NAMALWA (cell line): Measurements from ENCODE around the gene NFU1.
"Not testable (repeated sequence)": the region's sequence is repeated elsewhere in the genome, so short reads cannot be mapped to it uniquely, and the experiment has no call there.

Experiments
- DNase-seq: peaks from one replicate; pipeline ENCODE4 v3.0.0-alpha.2; 2015; ENCODE audit warnings: low spot score

The NFU1 gene

DNA sequence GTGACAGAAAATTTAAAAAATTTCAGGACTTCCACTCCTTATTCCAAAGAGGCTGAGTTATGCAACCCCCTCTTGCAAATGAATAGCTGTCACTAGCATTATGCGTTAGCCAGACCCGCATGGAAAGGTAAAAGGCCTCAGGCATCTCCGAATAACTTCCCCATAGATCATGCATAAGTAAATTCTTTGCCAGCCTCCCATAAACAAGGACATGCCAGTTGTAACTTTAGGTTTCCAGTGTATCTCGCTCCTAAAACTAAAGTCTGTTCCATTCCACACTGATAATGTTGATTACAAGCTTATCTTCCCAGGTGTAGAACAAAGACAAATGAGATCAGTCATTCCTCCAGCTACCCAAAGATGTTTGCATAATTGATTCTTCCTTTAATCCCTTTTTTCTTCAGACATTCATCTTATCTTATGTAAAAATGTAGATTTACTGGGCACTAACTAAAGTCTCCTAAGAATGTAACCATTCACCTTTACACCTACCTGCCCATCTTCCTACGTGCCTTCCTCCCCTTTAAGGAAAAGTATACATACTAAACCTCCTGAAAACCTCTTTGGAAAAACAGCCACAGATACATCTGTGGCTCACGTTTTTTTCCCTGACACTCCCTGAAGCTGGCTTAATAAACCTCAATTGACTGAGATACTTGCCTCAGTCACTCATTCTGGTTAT, 13.6 kb upstream of the NFU1 start:
- no peak for DNase-seq

DNA sequence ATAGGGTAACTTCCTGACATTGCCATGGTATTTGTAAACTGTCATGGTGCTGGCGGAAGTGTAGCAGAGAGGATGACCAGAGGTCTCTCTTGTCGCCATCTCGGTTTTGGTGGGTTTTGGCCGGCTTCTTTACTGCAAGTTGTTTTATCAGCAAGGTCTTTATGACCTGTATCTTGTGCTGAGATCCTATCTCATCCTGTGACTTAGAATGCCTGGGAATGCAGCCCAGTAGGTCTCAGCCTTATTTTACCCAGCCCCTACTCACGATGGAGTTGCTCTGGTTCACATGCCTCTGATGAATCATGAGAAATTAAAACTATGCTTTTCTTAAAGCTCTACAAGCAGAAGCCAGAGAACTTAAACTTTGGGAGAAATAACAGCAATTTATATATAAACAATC, 12.7 kb upstream of the NFU1 start:
- DNase-seq, result no peak

DNA sequence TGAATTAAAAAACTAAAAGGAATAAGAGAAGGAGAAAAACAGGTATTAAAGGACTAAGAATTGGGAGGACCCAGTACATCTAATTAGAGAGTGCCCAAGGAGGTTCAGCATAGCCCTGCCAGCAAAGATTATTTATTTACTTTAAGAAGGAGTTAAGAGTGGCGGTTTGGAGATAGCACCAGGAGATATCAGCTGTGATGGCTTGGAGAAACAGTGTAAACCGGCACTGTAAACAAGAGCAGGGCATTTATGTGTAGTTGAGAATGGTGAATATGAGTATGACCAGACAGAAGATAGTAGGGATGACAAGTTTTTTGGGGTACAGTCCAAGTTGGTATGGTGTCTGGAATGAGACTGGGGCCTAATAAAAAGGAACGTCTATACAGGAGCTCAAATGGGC, 6.4 kb upstream of the NFU1 start:
- not testable (repeated sequence) for DNase-seq

DNA sequence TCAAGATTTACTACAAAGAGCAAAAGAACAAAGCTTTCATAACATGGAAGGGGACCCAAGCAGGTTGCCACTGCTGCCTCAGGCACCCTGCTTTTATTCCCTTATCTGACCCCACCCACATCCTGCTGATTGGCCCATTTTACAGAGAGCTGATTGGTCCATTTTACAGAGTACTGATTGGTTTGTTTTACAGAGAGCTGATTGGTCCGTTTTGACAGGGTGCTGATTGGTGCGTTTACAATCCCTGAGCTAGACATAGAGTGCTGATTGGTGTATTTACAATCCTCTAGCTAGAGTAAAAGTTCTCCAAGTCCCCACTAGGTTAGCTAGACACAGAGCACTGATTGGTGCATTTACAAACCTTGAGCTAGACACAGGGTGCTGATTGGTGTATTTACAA, 2.3 kb upstream of the NFU1 start:
- DNase-seq, result peak; percentile 25

DNA sequence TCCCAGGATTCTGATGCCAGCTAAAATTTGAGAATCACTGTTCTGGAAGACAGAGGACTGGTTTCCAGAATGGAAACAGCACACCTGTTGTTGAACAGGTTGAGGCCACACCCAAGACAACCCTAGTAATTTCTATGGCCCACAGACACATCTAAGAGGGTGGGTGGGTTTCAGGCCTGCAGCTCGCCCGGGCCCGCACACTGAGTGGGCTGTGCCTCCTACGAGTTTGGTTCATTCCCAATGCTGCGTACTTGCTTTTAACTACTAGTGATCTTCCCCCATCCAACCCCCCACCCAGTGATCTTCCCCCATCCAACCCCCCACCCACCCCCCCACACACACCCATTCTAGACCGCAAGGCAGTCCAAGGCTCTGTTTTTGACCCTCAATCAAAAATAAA, 1.3 kb upstream of the NFU1 start:
- no peak for DNase-seq

DNA sequence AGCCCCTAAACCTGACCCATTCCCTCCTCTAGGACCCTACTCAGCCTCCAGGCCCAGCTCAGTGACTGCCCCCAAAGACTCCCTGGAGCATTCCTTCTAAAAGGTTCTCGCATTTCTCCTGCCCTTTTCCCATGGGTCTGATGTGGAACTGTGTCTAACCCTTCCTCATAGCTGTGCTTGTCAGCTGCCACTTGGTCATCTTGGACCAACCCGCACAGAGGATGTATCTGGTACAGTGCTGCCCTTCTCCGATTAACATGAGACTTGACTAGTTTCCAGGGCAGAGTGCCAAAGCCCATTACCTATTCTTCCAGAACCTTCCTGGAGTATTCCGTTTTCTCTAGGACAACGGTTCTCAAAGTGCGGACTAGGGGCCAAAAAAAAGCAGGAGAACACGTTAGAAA, 518 bp upstream of the NFU1 start:
- no peak for DNase-seq

DNA sequence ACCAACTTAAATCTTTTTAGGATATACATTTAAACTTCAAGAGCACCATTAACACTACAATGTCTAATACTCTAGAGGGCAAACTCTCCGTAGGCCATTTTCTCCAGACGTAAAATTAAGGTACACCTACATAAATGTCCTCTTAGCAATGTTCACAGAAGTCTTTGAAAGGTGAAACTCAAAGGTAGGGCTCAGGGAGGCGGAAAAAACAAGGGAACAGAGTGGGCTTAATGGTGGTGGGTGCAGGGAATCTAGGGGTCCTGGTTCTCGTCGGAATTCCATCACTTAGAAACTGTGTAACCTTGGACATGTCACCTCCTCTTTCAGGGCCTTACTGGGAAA, 668 bp downstream of the NFU1 start:
- no peak for DNase-seq

DNA sequence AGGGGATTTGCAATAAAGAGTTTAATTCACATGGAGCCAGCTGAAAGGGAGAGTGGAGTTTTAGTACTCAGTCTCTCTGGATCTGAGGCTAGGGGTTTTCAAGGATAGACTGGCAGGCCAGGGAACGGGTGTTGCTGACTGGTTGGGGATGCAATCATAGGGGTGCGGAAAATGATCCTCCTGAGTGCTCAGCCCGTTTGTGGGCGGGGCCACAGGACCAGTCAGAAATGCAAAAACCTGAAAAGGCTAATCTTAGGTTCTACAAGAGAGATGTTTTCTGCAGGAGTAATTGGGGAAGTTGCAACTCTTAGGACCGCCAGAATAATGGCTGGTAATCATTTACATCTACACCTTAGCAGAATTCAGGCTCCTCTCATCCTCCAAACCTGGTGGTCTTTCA, 2.5 kb downstream of the NFU1 start:
- DNase-seq, result no peak

DNA sequence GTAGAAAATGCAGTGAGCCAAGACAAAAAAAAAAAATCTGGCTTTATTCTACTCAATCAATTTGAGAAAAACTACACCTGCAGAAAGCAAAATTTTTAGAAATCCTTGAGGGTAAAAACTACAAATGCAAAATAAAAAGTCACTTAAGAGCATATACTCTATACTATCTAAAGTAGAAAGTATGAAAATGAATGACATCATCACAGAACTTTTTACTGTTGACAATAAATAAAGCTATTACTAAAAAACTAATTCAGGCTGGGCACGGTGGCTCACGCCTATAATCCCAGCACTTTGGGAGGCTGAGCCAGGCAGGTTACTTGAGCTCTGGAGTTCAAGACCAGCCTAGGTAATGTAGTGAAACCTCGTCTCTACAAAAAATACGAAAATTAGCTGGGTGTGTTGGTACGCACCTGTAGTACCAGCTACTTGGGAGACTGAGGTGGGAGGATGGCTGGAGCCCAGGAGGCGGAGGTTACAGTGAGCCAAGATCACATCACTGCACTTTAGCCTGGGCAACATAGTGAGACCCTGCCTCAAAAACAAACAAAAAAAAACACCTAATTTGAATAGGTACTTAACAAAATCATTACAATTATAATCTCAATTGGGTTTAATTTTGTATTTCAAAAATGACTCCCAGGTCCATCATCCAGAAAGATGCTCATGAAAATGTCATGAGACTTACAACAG, 7.6 kb downstream of the NFU1 start:
- no peak for DNase-seq

DNA sequence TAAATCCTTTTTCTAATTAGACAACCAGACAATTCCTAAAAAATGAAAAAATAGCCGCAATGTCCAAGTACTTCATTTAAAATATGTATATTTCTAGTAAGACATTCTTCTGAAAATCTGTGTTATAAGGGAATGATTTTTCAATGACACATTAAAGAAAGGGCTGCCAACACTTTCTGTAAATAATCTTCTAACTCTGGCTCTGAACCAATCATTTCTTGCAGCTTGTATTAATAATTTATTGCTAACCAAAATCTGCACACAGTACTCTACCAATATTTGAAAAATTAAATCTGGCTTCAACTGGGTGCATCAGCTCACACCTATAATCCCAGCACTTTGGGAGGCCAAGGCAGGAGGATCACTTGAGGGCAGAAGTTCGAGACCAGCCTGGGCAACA, 8.3 kb downstream of the NFU1 start:
- DNase-seq, result no peak

DNA sequence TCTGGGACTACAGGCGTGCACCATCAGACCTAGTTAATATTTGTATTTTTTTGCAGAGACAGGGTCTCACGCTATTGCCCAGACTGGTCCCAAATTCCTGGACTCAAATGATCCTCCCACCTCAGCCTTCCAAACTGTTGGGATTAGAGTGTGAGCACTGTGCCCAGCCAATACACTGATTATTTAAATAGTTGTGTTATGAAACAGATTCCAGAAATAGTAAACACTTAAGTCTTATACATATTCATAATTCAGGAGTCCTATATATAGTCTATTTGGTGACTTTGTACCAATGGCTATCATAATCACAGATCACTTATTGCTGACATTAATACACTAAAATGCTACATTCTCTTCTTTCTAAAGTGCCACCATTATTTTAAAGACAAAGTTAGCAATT, 12.8 kb downstream of the NFU1 start:
- DNase-seq, result no peak

DNA sequence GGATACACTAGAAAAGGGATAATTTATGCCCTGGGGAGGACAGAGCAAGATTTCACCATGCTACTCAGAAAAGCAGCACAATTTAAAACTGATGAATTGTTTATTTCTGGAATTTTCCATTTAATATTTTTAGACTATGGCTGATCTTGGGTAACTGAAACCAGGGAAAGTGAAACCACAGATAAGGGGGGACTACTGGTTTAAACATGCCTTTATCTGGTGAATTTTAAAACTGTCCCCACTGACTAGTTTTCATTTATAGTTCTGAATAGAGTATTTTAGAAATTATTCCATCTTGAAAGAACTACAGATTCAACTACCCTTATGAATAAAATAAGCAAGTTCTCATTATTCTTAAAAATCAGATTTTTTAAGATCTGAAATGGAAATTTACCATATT, 15.0 kb downstream of the NFU1 start:
- DNase-seq, result no peak

DNA sequence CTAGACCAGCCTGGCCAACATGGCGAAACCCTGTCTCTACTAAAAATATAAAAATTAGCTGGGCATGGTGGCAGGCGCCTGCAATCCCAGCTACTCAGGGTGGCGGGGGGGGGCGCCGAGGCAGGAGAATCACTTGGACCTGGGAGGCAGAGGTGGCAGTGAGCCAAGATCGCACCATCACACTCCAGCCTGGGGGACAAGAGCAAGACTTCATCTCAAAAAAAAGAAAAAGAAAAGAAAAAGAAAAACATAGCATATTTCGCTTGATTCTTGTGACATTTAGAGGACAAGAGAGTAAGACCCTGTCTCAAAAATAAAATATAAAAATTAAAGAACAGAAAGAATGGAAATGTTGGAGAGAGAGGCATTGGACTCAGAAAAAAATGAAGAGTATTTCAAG, 18.1 kb downstream of the NFU1 start:
- DNase-seq, result not testable (repeated sequence)

DNA sequence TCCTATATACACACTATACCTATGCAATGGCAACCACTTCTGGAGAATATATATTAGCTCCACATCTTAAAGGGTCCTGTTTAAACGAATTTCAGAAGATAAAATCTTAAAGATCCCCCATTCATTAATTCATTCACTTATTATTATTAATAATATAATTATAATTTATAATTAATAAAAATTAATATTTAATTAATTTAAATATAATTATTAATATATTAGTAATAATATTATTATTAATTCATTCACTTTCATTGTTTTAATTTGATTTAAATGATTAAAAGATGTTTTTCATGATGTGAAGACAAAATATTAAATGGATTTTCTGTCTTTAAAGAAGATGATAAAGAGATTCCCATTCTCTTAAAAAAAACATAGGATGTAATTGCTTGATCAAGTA, 21.1 kb downstream of the NFU1 start:
- DNase-seq, result no peak

DNA sequence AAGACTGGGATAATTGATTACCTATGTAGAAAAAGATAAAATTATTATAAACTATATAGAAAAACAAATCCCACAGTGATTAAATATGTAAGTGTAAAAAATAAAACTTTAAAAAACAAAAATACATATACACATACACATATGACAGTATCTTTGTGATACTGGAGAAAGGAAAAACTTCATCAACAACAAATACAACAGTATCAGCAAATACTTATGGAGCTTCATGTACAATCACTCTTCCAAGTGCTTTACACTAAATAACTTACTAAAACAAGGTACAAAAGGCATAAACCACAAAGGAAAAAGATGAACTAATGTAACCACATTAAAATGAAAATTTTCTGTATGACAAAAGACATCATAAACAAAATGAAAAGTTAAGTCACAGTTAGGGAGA, 26.1 kb downstream of the NFU1 start:
- no peak for DNase-seq

DNA sequence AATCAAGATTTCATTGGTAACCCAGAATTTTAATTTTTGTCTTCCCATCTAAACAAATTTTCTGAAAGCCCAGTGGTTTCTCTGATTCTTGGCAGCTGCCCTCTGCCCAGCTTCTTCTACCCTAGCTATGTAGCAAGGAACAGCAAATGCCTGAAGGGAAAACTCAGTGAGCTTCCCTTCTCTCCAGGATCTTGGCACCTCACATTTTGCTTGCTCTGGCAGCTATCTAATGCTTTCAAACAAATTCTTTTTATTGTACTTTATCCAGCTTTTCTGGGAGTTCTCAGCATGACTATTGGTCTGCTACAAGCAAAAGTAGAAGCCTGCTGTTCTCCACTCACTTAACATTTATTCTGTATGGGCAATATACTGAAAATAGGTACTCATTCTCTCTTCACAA, 31.9 kb downstream of the NFU1 start:
- no peak for DNase-seq

DNA sequence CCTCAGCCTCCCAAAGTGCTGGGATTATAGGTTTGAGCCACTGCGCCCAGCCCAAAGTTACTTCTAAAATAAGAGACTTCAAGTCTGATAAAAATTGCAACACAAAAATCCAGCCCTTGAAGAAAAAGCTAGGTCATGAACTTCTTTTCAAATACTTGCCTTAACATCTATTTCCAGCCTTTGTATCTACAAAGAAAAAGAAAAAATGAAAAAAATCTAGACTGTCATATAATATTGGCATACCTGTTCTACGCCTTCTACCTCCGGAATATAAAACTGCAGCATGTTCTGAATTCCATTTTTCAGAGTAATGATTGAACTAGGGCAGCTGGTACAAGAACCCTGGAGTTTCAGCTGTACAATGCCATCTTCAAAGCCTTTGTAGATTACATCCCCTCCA, 37.1 kb downstream of the NFU1 start:
- no peak for DNase-seq

DNA sequence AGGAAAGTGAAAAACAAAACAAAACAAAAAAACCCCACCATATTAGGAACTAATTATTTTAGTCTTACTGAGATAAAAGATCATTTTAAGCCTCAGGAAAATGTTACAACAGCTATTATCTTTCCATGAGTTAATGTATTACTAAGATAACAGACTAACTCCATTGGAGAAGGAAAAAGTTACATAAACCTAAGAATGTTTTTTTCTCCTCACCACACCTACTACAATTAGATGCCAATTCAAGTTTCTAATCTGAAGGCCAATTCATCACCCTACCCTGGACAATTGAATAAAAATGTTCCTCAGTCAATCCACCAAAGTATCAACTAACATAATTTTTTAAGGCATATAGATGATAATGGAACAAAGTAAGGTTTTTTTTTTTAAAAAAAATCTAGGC, 40.0 kb downstream of the NFU1 start:
- no peak for DNase-seq

DNA sequence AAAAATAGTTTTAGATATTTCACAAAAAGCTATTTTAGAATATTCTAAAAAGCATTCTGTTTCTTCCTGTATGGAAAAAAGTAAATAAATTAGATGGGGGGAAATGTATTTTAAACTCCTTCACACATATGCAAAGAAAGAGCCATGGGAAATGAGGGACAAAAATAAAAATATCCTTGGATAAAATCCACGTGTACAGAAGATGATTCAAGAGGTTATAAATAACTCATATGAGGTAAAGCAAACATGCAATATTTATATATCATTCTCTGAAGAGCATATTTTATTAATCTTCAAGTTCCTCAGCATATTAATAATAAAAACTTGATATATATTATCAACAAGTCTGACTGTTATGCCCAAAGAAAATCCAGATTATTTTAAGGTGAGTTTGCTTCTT, 41.4 kb downstream of the NFU1 start:
- DNase-seq, result no peak

DNA sequence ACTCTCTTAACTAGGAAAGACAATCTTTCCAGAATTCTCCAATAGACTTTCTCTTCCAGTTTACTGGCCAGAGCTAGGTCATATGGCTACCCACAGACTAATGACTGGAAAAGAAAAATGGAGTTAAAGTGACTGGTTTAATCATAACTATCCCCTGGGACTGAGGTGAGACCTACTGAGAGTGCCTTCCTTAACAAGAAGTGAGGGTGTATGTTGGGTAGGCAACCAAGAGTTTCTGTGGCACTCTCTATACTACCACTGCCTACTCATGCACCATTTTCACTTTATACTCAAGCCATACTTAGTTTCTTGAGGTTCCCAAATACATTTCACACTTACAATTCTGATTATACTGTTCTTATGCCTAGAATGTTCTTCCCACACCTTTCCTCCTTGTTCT, 43.3 kb downstream of the NFU1 start:
- DNase-seq, result no peak

DNA sequence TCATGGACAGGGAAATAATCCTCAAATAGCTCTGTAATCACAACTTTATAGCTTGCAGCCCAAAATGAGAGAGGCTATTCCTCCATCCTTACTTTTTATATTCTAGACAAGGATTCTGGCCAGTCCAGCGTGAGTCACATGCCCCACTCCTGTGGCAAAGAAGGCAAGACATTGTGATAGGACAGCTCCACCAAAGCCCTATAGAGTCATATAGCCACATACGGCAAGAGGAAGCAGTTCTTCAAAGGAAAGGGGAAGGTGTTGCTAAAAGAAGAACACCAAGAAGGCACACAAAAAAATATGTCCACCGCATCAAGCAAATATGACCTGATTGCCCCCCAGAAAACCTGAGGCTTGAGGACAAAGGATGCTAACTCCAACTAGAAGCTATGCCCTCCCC, 46.8 kb downstream of the NFU1 start:
- no peak for DNase-seq

DNA sequence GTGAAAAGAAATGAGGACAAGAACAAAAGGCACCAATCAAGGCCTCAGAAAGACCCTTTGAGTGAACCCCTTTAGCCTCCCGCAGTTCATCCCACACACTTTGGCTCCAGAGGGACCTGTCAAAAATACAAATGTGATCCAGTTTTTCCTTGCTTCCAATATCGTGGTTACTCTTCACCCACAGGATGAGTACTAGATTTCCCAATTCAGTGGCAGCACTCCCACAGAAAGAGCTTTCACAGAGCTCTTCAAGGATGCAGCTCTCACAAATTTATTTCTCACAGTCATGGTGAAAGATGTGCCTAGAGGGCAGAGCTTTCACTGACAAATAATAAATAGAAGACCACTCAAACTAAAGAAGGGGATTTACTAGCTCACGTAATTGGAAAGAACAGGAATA, 47.2 kb downstream of the NFU1 start:
- no peak for DNase-seq

DNA sequence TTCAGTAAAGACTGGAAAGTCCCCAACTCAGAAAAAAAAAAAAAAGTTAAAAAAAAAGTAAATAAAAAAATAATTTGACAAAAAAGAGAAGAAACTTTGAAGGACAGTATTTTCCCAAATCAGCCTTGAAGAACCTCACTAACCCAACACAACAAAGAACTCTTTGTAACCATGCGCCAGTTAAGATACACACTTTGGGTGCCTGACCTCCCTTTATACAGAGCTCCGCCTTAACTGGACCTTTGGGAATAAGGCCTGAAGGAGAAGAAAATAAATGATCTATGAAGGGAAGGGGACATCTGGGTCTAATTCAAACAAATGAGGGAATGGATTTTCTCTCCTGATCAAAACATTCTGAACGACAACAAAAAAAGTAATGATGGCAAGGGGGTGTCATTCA, 48.0 kb downstream of the NFU1 start:
- DNase-seq, result no peak

DNA sequence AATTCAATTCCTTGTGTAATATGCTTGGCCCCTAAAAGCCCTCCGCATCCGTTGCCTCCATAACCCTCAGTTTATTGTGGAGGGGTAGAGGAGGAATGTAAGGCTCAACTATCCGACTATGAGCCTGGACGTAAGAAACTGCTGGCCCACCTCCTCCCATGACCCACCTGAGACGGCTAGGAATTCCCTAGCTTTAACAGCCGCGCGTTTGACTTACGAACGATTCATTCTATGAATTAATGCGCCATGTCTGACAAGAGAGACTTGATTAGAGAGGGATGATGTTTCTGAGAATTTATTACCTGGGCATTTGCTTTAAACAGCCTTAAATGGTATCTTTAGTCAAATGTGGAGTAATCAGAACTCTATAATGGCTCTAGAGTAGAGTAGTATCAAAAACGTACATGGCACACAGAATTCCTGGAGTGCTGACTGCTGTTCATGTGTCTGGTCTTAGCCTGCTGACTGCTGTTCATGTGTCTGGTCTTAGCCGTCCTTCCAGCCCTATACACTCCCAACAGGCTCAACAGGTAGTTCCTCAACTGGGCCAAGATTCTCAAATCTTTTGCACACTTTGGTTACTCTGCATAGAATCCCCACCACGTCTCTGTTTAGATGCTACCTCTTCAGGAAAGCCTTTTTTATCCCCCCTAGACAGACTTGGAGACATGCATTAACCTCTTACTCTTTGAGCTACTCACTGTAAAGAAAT, 49.3 kb downstream of the NFU1 start:
- no peak for DNase-seq
